A549 (cell line): ENCODE results near the gene DVL1. TPM values are rescaled to one million over a fixed set of nuclear protein-coding genes. Genes with fewer than 3 reads are reported as not detected.

Experiments used
- ATAC-seq, 2 experiments: fragments of 200-7000 bp in 1 of 2; fragments of >200 bp in 1 of 2; cut with Nextera tagmentation in 1 of 2; cut with Tn5 transposase in 1 of 2; 3 replicates each; pipeline versions ENCODE4 v1.8.0 to v1.9.1; 2018 to 2020; ENCODE audit warnings: mild to moderate bottlenecking in 1 of 2, moderate library complexity in 1 of 2
- CTCF ChIA-PET: fragments of 300-600 bp; sonication (Branson Sonifier 250); formaldehyde crosslinking; extraction: SDS; loops from one replicate; lab custom pipeline; 2021; ENCODE audit warnings: antibody characterized with exemption, inconsistent platforms; lab: Yijun Ruan, JAX
- POLR2A ChIA-PET: fragments of 350-600 bp; formaldehyde crosslinking; extraction: SDS; loops from one replicate; lab custom pipeline; 2021; ENCODE audit warnings: antibody characterized with exemption, inconsistent platforms; lab: Yijun Ruan, JAX
- DNase-seq, 2 experiments: peaks; one replicate each; pipeline versions ENCODE4 v3.0.0 to v3.0.0-alpha.2; 2011 to 2016; ENCODE audit warnings: low read depth in 1 of 2, low spot score in 1 of 2
- FAIRE-seq: peaks from 2 replicates; lab custom pipeline; 2011; peaks lifted over from hg19 to GRCh38; lab: Jason Lieb, UNC
- H3K27ac ChIP-seq, 2 experiments: fragments of >200 bp; sonication (Bioruptor Twin); formaldehyde crosslinking; 3 replicates each; pipeline ENCODE4 v1.5.1; 2016 to 2017
- H3K4me1 ChIP-seq: fragments of >200 bp; sonication (Bioruptor Twin); formaldehyde crosslinking; 3 replicates; pipeline ENCODE4 v1.6.1; 2016
- H3K4me2 ChIP-seq: fragments of >200 bp; sonication (Bioruptor Twin); formaldehyde crosslinking; 3 replicates; pipeline ENCODE4 v1.6.1; 2016
- H3K4me3 ChIP-seq: fragments of >200 bp; sonication (Bioruptor Twin); formaldehyde crosslinking; 3 replicates; pipeline ENCODE4 v1.5.1; 2016
- H3K9me3 ChIP-seq: fragments of >200 bp; sonication (Bioruptor Twin); formaldehyde crosslinking; 3 replicates; pipeline ENCODE4 v1.6.1; 2016
- CBX8 ChIP-seq: fragments of 200-600 bp; sonication (generic); IDR thresholded peaks from 2 replicates; pipeline ENCODE4 v1.6.1; 2016
- CHD4 ChIP-seq: fragments of 200-600 bp; sonication (generic); IDR thresholded peaks from 2 replicates; pipeline ENCODE4 v1.6.1; 2016; ENCODE audit warnings: antibody characterized with exemption, mild to moderate bottlenecking, borderline replicate concordance
- E2F6 ChIP-seq: IDR thresholded peaks from 2 replicates; pipeline ENCODE4 v1.6.1; 2012; ENCODE audit warnings: low read depth, borderline replicate concordance
- ELK1 ChIP-seq: fragments of 150-350 bp; IDR thresholded peaks from 2 replicates; pipeline ENCODE4 v1.6.1; 2014; ENCODE audit warnings: low read depth, mild to moderate bottlenecking, low read length
- FOSB ChIP-seq: fragments of 250-450 bp; sonication (Bioruptor Pico); IDR thresholded peaks from 2 replicates; pipeline ENCODE4 v1.5.0; 2020; ENCODE audit warnings: mild to moderate bottlenecking, moderate library complexity
- FOXS1 ChIP-seq: fragments of 250-450 bp; sonication (Bioruptor Pico); IDR thresholded peaks from 2 replicates; pipeline ENCODE4 v1.5.0; 2020; ENCODE audit warnings: mild to moderate bottlenecking, moderate library complexity
- HES2 ChIP-seq: fragments of >200 bp; sonication (Bioruptor Twin); formaldehyde crosslinking; IDR thresholded peaks from 2 replicates; pipeline ENCODE4 v1.6.1; 2016
- KDM5A ChIP-seq: fragments of 200-600 bp; sonication (generic); IDR thresholded peaks from 2 replicates; pipeline ENCODE4 v1.6.1; 2016; ENCODE audit warnings: antibody characterized with exemption, mild to moderate bottlenecking
- MAFK ChIP-seq: fragments of 450-650 bp; IDR thresholded peaks from 2 replicates; pipeline ENCODE4 v1.6.1; 2014; ENCODE audit not compliant: partially characterized antibody
- MAX ChIP-seq: IDR thresholded peaks from 2 replicates; pipeline ENCODE4 v1.6.1; 2012
- POLR2A ChIP-seq: IDR thresholded peaks from 2 replicates; pipeline ENCODE4 v1.6.1; 2012; ENCODE audit warnings: mild to moderate bottlenecking, low read length
- RAD21 ChIP-seq, 2 experiments: fragments of >200 bp in 1 of 2; sonication (Bioruptor Twin) in 1 of 2; formaldehyde crosslinking in 1 of 2; IDR thresholded peaks in 1 of 2; conservative IDR thresholded peaks in 1 of 2; 2 replicates in 1 of 2; 3 replicates in 1 of 2; pipeline ENCODE4 v1.6.1; 2012 to 2018; ENCODE audit warnings: inconsistent platforms in 1 of 2
- RCOR1 ChIP-seq: fragments of 150-350 bp; IDR thresholded peaks from 2 replicates; pipeline ENCODE4 v1.6.1; 2014; ENCODE audit warnings: antibody characterized with exemption, low read length, low read depth
- RNF2 ChIP-seq: fragments of 200-600 bp; sonication (generic); IDR thresholded peaks from 2 replicates; pipeline ENCODE4 v1.6.1; 2016; ENCODE audit warnings: low read depth, mild to moderate bottlenecking, antibody characterized with exemption, moderate library complexity, borderline replicate concordance
- USF2 ChIP-seq: fragments of 450-650 bp; IDR thresholded peaks from 2 replicates; pipeline ENCODE4 v1.6.1; 2014; ENCODE audit warnings: antibody characterized with exemption
- ZSCAN20 ChIP-seq: fragments of 250-450 bp; sonication (Bioruptor Pico); IDR thresholded peaks from 2 replicates; pipeline ENCODE4 v1.8.0; 2022; ENCODE audit warnings: mild to moderate bottlenecking, moderate library complexity
- WGBS: methylation state at CpG from one replicate; pipeline ENCODE4 v1.1.6; 2017; ENCODE audit errors: missing lambda C conversion rate; 5-methylcytosine and 5-hydroxymethylcytosine counted together
- polyA plus RNA-seq, 4 experiments: library from polyadenylated mRNA; depleted of rRNA in 3 of 4; stranded (reverse); fragments of >200 nt; fragmentation: RNase III in 1 of 4; extraction: RNeasy Plus Mini Kit Qiagen cat#74134 plus additional on column Dnase treatment in 1 of 4; gene quantifications; 2 replicates in 3 of 4; 3 replicates in 1 of 4; pipeline ENCODE4 v1.2.3, GENCODE V29; 2011 to 2017

DVL1 gene
- polyA plus RNA-seq, 2 of the 4 experiments (the other 2 are of a cell fraction), result 12.1 to 48.3 TPM

- Histone ChIP-seq H3K4me3 (peak overlapping the region; percentile 87), H3K27ac (peak overlapping the region; percentile 99 to 100), H3K4me2 (peak overlapping the region; percentile 97), H3K9me3 (no peaks in the 10 kb centered on the region), H3K4me1 (peaks cover 50% of the 10 kb centered on the region)
- DNase-seq (peak in 1 of 2 experiments; percentile 55), FAIRE-seq (no peak), ATAC-seq (peak; percentile 3 to 28; a peak in 3 of 6 replicates)
- no peak for TF ChIP-seq USF2
- no peak for TF ChIP-seq CBX8
- TF ChIP-seq MAX, result peak; percentile 64; the same call in 1 of the 2 replicates
- TF ChIP-seq RNF2, result no peak
- POLR2A ChIA-PET, result interaction anchor here (0.8 kb wide), 1 partner anchor 27 kb away, joined by 3 read pairs; the partner anchor contains the start of gene AURKAIP1
- CTCF ChIA-PET, result interaction anchor here (0.7 to 7.2 kb wide), 12 partner anchors 12 to 158 kb away, joined by 3 to 73 read pairs (median 4); partner anchors contain the start of genes AURKAIP1 and TAS1R3
- WGBS, result 0% methylated on average over 5 of the region's 26 CpGs
Measured at GRCh38 chr1:1347663-1348419, 1.4 kb downstream of the DVL1 start.

- H3K9me3 ChIP-seq, result no peaks in the 10 kb centered on the region
- H3K4me1 ChIP-seq, result peaks cover 50% of the 10 kb centered on the region
- CTCF ChIA-PET, result interaction anchor here (1.1 to 7.2 kb wide), 10 partner anchors 11 to 159 kb away, joined by 3 to 73 read pairs (median 6); partner anchors contain the start of genes AURKAIP1 and TAS1R3
- TF ChIP-seq FOSB (CRISPR knock-in tag) (no peak), CHD4 (no peak), CBX8 (no peak)
- POLR2A ChIA-PET, result no interaction called here
- H3K27ac ChIP-seq, result peak overlapping the region; percentile 99 to 100
- H3K4me3 ChIP-seq, result peak overlapping the region; percentile 87
- FAIRE-seq, result no peak
- 67% methylated on average over 8 of the region's 10 CpGs for WGBS
- DNase-seq, result no peak
- ATAC-seq, result no peak
- peak overlapping the region; percentile 97 for H3K4me2 ChIP-seq
Measured at GRCh38 chr1:1347026-1347595, 2.1 kb downstream of the DVL1 start.

- ChIA-PET CTCF (interaction anchor here (1.1 to 7.2 kb wide), 6 partner anchors 11 to 41 kb away, joined by 3 to 73 read pairs (median 6); no protein-coding TSS in a partner anchor), POLR2A (no interaction called here)
- H3K27ac ChIP-seq, result peak overlapping the region; percentile 99 to 100
- no peak for FAIRE-seq
- H3K4me3 ChIP-seq, result peak overlapping the region; percentile 87; the same call in 1 of the 3 replicates
- DNase-seq, result no peak
- ATAC-seq, result no peak
- TF ChIP-seq KDM5A (no peak), CBX8 (no peak), FOXS1 (CRISPR knock-in tag) (no peak), ELK1 (no peak)
- WGBS, result 78% methylated on average over 6 of the region's 10 CpGs
- H3K9me3 ChIP-seq, result no peaks in the 10 kb centered on the region
- H3K4me2 ChIP-seq, result peak overlapping the region; percentile 97
- H3K4me1 ChIP-seq, result peaks cover 45% of the 10 kb centered on the region
Measured at GRCh38 chr1:1346501-1346890, 2.7 kb downstream of the DVL1 start.

GRCh38 chr1:1345860-1346500 is 3.2 kb downstream of the DVL1 start:
- 33% methylated on average over 2 of the region's 12 CpGs for WGBS
- DNase-seq (no peak), FAIRE-seq (no peak), ATAC-seq (no peak)
- Histone ChIP-seq H3K27ac (peak overlapping the region; percentile 99 to 100), H3K4me2 (peak overlapping the region; percentile 97), H3K9me3 (no peaks in the 10 kb centered on the region), H3K4me3 (peak overlapping the region; percentile 87; the same call in 1 of the 3 replicates), H3K4me1 (peaks cover 45% of the 10 kb centered on the region)
- ChIA-PET POLR2A (no interaction called here), CTCF (interaction anchor here (1.4 to 7.2 kb wide), 7 partner anchors 11 to 39 kb away, joined by 3 to 73 read pairs (median 8); partner anchors contain the start of gene TAS1R3)
- TF ChIP-seq RCOR1 (no peak), RAD21 (conservative IDR thresholded peaks at IDR 0.05 in 1 of 2, IDR thresholded peaks at IDR 0.05 in 1 of 2) (no peak), RNF2 (no peak), MAFK (no peak), CHD4 (no peak), HES2 (no peak), ZSCAN20 (CRISPR knock-in tag) (no peak), E2F6 (no peak), POLR2A (no peak)
